Stimulated activated CD8-positive, alpha-beta memory T cell treated with anti-CD3 and anti-CD28 coated beads, Interleukin-15, amount 100 ng/mL, for 24 hours (primary cell): ENCODE data around the gene POU3F2.
A peak's percentile ranks its signal among the peaks of the same experiment; 100 is the strongest.

Experiments
- DNase-seq: peaks from one replicate; pipeline ENCODE4 v3.0.0-alpha.2; 2020; ENCODE audit warnings: low read depth

The POU3F2 gene

GRCh38 chr6:98844244-98845210, 10.2 kb downstream of the POU3F2 start:
- DNase-seq, result no peak

GRCh38 chr6:98845211-98846020, 11.0 kb downstream of the POU3F2 start:
- DNase-seq, result peak; percentile 38

- DNase-seq, result no peak
Observed at GRCh38 chr6:98846021-98846380, 11.6 kb downstream of the POU3F2 start.

- DNase-seq, result no peak
Observed at GRCh38 chr6:98847416-98847778, 13.0 kb downstream of the POU3F2 start.

GRCh38 chr6:98847779-98848538, 13.6 kb downstream of the POU3F2 start:
- no peak for DNase-seq

GRCh38 chr6:98848539-98849242, 14.3 kb downstream of the POU3F2 start:
- DNase-seq, result no peak

GRCh38 chr6:98864497-98864896, 30.1 kb downstream of the POU3F2 start:
- no peak for DNase-seq

GRCh38 chr6:98871057-98871456, 36.7 kb downstream of the POU3F2 start:
- no peak for DNase-seq

- no peak for DNase-seq
Observed at GRCh38 chr6:98871821-98872220, 37.4 kb downstream of the POU3F2 start.

GRCh38 chr6:98875375-98875774, 41.0 kb downstream of the POU3F2 start:
- no peak for DNase-seq

GRCh38 chr6:98877250-98877649, 42.9 kb downstream of the POU3F2 start:
- no peak for DNase-seq

GRCh38 chr6:98880486-98880885, 46.1 kb downstream of the POU3F2 start:
- DNase-seq, result no peak

- no peak for DNase-seq
Observed at GRCh38 chr6:98885330-98885729, 51.0 kb downstream of the POU3F2 start.

GRCh38 chr6:98887650-98888049, 53.3 kb downstream of the POU3F2 start:
- DNase-seq, result no peak
